ENCODE data around the gene CTTNBP2.

Gene CTTNBP2

DNA sequence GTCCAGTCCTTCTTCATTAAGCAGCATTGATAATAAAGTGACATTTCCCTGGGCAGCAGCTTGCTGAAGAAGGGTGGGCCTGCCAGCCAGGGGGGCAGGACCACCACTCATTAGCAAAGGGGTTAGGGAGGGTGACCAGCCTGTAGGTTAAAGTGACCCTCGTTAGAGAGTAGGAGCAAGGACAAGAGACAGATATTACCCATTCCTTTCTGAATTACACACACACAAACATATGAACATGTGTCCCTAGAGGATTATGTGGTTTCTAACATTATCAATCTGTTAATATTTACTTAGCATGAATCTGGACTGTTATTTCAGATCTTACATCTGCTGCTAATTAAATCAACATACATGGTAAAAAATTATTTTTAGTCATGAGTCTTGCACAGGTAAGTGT lies 88.9 kb downstream of the CTTNBP2 start:
- no peak for DNase-seq

DNA sequence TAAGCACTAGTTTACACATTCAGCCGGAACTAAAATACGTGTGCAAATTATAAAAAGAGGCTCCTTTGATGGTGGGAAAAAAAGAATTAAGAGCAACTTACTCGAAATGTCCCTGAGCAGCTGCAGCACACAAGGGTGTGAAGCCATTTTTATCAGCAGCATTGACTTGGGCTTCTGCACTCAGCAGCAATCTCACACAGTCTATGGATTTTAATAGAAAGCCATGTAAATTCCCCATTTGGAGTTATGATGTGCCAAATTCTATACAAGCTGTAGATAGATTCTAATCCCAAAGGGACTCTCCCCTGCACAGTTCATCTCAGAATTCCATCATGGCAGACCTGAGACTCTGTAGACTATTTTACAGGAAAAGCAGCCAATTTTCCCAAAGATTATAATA lies 90.5 kb downstream of the CTTNBP2 start:
- DNase-seq: no peak

DNA sequence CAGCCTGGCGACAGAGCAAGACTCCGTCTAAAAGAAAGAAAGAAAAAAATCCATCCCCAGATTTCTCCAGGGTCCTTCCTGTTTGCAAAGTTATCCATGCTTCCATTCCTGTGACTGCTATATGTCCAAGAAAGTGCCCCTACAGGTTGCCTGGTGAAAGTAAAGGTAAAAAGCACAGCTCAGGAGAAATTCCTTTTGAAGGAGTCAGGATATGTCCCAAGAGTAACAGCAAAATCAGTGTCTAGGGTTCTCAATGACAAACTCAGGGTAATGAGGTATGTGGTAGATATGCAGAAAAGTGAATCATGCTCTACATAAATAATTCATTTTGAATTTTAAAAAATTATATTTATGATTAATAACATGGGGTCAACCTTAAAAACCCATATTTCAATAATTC lies 91.5 kb downstream of the CTTNBP2 start:
- DNase-seq: no peak

DNA sequence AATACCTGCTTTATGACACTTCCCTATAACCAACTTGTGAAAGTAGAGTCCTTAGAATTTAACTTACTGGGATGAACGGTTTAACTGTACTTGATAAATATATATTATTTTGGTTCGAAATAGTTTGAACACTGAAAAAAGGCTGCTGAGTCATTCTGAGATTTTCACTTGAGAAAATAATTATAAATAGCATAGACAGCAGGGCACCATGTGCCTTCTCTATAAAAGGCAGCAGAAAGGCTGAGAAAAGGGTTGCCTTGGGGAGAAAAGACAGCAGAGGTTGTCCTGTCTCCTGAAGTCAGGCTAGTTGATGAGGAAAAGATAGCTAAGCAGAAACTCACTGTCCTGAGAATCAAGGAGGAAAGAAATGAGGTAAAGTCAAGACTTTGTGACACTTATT lies 92.4 kb downstream of the CTTNBP2 start:
- DNase-seq: no peak

DNA sequence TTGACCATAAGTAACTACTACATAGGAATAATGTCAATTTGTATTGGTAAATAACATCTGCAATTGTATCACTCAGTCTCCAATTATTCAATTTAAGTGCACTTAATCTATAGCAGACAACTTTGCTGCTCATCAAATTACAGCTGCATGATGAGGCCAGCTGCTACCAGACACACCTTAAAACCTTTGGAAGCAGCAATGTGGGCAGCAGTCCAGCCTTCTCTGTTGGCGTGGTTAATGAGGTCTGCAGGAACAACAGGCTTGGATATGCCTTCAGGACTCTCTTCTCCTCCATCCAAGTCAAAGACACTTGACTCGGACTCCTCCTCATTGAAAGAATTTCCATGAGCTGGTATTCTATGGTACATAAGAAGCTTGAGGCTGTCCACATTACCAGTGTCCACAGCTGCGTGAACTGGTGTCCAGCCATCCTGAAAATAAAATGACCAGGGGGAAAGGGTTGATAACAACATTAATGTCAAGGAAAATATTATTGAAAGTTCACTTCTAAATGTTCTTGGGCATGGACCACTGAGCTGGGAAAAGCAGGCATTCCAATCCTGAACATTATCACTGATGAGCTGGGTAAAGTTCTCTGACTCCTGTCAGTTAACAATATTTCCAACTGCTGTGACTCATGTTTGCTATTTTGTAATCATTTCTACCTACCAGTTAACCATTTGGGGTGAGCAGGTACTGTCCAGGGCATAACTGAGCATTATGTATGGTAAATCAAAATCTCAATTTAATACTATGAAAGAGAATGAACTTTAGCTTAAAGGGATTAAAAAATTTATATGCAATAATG lies 95.7 kb downstream of the CTTNBP2 start:
- DNase-seq: no peak

DNA sequence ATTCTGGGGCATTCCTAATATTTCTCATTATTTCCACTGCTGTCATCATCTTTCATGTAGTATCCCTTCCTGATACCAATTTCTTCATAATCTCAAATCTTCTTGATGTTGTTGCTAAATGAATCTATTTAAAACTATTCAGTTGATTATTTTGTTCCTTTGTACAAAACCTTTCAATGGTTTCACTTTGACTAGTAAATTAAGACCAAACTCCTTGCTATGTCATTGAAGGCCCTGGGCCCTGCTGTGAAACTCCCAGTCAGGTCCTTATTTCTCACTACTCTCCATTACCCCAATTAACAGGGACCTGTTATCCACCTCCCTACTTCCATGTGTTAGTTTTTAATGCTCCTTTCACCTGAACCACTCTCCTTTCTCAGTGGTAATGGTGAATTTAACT lies 97.0 kb downstream of the CTTNBP2 start:
- DNase-seq: no peak

DNA sequence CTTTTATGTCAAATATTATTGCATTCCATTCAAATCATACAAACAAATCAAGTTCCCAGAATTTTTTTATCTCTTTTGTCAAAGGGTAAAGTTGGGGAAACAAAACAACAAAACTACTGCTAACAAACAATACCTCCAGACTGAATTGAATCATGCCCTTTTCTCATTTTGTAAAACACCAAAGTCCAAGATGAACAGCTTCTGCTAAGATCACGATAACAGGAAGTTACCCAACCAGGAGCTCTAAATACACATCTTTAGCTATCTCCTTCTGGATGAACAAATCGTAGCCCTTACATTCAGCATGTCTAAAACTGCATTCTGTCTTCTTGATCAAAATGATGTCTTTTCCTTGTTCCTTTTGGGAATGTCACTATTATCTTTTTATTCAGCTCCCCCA lies 97.4 kb downstream of the CTTNBP2 start:
- no peak for DNase-seq

DNA sequence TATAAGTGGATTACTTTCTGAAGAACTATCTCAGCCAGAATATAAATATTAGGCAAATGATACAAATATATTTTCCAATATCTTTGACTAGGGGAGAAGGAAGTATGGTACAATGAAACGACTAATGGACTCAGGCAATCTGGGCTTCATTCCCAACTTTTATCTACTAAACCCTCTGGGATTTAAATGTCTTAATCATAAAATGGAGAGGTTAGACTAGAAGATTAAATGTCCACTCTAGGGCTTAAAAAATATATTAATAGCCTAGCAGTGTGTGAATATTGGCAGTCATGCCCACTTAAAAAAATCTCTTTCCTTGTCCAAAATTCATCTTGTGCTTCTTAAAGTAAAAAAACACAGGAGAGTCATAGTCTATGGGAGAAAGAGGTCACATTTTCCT lies 98.3 kb downstream of the CTTNBP2 start:
- no peak for DNase-seq

DNA sequence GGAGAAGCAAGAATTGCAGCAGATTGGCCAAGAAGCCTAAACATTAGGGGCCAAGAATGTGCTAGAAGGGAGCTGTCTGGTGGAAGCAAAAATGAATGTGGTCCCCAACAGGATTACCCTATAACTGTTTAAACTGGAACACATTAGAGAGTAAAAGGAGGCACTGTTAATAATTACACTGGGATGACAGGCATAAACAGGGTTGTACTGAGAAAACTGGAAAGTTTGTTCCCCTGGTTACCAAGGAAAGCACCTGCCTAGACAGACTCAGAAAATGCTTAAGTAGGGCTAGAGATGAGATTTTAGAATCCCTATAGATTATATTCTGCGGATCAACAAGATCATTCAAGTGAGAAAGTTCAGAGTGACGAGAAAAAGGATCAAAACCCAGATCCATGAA lies 100.8 kb downstream of the CTTNBP2 start:
- no peak for DNase-seq

DNA sequence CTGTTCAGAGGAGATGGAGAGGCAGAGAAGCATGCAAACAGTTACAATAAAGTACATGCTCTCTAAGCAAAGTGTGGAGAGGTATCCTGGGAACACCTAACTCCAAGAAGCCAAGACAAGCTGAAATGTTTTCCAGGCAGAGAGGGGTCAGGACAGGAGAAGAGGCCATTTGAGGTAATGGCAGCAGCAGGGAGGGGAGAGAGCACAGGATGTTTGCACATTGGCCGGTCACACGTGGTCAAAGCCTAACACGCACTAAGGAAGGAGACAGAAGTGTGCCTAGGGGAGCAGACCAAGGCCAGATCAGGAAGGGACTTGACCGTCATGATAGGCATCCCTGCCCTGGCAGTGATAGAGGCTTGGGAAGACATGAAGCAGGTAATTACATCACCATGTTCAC lies 101.5 kb downstream of the CTTNBP2 start:
- DNase-seq: no peak

DNA sequence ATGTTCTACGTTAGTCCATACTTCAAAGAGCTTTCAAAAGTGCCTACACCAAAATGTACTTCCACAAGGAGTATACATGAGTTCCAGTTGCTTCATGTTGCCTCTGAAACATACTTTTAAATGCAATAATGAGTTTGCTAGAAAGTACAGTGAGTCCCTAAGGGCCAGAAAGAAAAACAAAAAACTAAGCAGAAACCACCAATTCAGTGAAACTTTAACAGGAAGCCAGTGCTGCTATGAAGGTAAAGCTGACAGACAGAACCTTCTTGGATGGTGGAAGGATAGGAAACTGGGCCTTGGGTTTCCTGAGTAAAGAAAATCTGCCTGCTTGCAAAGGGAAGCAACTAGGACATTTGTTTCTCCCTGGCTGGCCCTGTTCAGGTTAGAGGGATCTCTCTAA lies 104.2 kb downstream of the CTTNBP2 start:
- no peak for DNase-seq

DNA sequence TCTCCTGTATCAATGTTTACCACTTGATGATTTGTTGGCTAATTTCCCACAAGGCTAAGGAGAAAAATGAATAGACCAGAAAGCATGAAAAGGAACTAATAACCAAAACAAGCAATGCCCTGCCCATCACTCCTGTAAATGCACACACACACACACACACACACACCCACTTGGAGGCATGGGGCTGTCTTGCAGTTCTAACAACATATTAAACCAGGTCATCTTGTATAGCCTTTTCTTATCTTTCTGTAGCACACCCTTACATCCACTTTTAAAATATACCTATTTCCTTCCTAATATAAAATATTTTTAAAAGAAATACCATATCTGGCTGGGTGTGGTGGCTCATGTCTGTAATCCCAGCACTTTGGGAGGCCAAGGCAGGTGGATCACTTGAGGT lies 105.3 kb downstream of the CTTNBP2 start:
- no peak for DNase-seq

DNA sequence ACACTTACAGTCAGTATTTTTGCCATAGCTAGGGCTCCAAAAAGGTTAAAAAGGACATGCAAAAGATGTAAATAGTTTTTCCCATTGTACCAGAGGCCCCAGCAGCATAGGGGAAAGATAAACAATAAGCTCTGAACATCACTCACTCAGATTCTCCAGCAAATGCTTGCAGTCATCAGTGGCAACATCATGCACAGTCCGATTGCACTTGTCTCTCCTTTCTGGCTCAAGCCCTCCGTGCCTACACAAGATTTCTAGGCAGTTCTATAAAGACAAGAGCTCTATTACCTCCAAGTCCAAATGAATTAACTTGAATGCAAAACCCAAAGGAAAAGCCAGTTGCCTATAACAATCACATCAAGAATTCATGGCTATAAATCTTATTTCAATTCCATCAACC lies 106.3 kb downstream of the CTTNBP2 start:
- DNase-seq: no peak

DNA sequence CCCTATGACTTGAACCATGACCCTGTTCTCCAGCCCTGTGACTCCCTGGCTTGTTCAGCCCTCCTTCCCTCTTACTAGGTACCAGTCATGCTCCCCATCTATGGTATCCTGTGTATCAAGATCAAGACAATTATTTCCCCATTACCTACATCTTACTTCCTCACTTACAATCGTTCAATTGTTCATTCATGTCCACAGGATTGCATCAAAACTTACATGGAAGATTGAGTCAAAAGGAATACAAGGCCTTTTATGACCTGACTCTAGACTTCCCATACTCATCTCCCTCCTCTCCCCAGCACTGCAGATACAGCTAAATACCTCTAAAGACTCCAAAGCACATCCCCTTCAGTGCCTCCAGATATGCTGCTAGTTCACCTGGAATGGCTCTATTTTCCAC lies 109.2 kb downstream of the CTTNBP2 start:
- no peak for DNase-seq

DNA sequence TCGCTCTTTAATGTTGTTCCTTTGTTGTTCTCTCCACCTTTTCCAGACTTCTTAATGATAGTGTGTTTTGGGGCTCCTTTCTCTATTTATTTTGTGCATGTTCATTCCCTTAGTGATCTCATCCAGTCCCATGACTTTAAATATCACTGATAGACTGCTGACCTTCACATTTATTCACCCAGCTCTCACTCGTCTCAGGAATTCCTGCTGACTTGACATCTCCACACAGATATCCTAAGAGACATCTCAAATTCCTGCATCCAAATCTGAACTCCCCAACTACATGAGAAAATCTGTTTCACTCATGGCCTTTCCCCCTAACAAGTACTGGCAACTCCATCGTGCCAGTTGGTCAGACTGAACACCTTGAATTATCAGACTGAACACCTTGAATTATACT lies 111.2 kb downstream of the CTTNBP2 start:
- no peak for DNase-seq

DNA sequence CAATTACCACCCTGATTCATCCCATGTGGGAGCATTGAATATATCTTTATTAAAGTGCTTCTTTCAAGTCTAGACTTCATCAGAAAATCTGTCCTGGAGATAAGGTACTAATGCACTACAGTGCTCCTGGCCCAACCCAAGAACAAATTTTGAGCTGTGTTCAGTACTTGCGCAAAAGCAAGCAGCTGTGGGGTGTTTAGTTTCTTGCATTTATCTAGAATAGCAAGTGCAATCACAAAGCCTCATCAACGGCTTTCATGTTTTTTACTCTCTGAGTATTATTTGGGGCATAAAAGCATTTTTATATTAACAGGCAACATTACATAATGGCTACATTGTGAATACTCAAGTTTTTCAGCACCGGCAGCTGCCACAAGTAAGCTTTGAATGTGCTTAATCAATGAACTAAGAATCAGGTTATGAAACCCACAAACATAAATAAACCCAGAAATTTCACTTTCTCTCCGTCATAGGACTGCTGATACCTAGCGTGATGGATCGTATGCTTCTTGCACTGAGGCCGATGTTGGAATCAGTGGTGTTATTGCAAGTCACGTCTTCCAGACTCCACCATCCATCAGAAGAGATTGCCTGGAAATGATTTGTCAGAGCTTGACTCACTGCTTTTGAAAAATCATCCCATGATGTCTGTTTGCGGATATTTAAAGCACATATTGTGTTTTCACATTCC lies 113.1 kb downstream of the CTTNBP2 start:
- no peak for DNase-seq

DNA sequence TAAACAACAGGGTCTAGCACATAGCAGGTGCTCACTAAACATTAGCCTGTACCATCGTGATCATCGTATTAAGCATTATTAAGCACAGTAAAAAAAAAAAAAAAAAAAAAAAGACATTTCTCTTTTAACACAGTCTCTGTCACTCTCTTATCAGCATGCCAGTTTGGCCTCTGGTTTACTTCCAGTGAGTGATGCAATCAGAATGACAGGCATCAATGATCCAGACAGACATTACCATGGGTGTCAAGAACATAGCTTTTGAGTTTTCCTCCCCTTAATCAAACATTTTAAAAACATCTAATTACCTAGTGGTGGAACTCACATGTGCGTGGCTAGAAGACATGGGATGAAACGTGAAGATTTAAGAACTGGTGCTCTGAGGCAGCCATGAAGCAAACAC lies 115.8 kb downstream of the CTTNBP2 start:
- no peak for DNase-seq

DNA sequence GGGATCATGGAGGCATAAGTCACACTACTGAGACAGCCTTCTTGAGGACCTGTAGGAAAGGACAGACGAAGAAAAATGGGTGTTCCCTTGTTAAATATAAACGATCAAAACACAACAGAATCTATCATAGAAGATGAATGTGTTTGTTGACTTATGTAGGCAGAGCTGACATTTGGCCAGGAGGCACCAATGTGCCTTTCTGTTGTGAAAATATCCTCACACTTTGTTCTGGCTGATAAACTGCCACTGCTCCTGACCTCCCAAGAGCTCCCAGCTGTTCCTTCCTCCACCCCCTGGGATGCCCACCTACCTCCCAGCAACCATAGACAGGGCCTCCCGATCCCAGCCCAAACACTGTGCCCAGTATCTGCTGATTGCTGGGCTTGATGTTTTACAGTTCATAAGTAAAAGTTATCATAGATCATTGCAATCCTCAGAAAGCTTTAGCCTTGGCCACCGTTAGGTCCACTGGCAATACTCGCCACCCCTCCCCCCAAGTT lies 116.6 kb downstream of the CTTNBP2 start:
- no peak for DNase-seq

DNA sequence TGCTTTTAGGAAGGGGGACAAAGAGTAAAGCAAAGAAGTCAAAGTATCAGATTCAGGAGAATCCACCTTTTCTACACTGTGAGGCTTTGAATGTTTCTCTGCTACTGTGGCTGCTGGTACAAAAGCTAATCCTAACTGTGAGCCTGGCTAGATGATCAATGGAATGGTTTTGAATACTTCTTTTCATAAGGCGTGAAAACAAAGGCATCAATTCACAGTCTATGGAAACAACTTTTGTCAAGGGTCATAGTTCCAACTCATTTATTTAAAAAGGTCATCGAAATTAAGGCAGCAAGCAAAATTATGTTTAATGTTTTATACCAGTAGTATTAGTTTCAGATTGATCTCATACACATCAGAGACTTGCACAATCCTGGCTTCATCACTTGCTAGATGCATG lies 118.1 kb downstream of the CTTNBP2 start:
- no peak for DNase-seq

DNA sequence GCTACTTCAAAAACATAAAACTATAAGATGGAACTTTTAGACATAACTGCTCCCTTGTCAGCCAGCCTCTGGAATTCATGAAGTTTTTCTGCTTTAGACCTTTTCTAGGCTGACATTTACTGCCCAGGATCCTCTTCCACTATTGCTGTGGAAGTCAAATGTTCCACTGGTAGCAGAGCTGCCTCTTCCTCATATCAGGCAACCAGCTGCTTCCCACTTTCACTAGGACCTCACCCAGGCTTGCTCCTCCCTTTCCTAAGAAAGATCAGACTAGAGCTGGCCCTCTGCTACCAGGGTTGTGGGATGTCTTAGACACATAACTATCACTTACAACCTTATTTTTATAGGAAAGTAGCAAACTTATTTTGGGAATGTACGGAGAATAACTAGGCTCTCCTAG lies 121.5 kb downstream of the CTTNBP2 start:
- no peak for DNase-seq

DNA sequence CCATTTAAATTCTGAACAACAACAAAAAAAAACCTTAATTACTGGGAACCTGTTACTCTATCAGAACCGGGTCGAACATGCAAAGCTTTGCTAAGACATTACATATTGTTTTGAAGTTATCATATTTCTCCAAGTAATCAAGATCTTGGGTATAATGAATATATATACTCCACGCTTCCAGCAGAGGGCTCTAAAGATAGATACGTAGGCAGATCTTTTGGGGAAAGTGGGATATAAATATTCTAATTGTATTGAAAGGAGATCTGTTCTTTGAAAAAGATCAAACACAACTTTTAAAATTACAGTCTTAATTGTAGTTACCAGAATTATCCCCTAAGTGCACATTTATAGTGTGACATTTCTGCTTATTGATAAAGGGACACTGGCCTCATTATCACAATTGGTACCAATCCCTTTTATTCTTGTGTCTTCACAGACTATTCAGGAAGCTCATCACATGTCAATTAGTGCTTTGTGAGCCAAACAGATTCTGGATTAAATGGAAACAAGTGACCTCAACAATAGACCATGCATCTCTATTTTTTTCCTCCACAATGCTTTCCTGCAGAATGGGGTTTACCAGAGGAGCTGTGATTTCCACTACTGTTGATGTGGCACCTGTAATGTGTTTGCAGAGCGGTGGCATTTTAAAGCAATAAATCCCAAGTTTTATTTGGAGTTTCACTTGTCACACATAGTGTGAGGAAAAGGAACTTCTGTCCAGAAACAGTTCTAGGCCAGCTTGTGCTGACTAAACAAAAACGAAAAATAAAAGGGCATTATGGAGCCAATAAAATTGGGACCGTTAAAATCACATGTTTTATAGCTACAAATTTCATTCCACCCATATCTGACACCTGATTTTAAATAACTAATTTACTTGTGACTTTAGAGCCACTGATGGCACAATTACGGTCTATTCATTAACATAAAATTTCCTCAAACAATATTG lies 122.4 kb downstream of the CTTNBP2 start:
- DNase-seq: no peak

DNA sequence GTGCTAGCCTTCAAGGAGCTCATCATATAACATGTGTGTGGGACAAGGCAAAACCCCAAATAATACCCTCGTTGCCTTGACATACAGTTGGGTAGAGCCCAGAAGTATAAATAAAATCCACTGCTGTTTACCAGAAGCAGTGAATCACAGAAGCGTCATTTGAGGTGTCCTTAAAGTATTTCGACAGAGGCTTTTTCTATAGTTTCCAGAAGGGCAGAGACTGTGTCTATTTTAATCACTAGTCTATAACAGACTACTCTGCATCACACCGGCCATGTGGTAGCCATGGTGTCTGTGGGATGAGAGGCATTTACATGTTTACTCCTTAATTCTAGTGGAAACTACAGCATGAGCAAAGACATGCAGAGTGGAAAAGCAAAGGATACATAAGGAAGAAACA lies 131.3 kb downstream of the CTTNBP2 start:
- no peak for DNase-seq

DNA sequence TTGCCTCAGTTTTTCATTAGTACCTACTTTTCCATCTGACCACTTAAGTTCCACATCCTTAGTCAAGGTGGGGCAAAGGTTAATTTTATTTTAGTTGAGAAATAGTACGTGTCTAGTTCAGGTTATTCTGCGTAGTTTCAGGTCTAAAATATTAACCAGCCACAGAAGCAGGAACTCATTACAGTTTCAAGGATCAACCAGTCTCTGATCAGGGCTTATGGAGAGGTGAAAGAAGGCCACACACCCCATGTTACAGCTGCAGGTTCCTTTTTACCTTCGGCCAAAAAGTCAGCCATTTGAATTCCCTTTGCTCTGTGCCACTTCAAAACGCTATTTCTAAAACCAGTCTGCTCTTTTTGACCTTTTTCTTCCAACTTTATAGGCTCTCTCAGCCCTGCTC lies 134.2 kb downstream of the CTTNBP2 start:
- DNase-seq: no peak

All from T1000 (cell line).